Neural progenitor cell (in vitro differentiated cells): Measurements from ENCODE around the gene BRAT1. TPM values are rescaled to one million over a fixed set of nuclear protein-coding genes. Genes with fewer than 3 reads are reported as not detected.
"Not testable (repeated sequence)": the region's sequence is repeated elsewhere in the genome, so short reads cannot be mapped to it uniquely, and the experiment has no call there.

Experiments
- DNase-seq: peaks from one replicate; pipeline ENCODE4 v3.0.0-alpha.2; 2016; ENCODE audit warnings: low spot score
- H2AFZ ChIP-seq: fragments of 200-600 bp; sonication (generic); replicated peaks from 2 replicates; pipeline ENCODE4 v1.6.1; 2016; ENCODE audit warnings: antibody characterized with exemption
- H3F3A ChIP-seq: fragments of 200-600 bp; sonication (generic); 2 replicates; pipeline ENCODE4 v1.6.1; 2016; ENCODE audit warnings: antibody characterized with exemption, low read depth
- H3K27ac ChIP-seq: fragments of 200-600 bp; sonication (generic); 2 replicates; pipeline ENCODE4 v1.5.1; 2016; ENCODE audit warnings: mild to moderate bottlenecking
- H3K27me3 ChIP-seq: fragments of 200-600 bp; sonication (generic); 2 replicates; pipeline ENCODE4 v1.6.1; 2016; ENCODE audit warnings: mild to moderate bottlenecking, moderate library complexity
- H3K36me3 ChIP-seq: fragments of 200-600 bp; sonication (generic); 2 replicates; pipeline ENCODE4 v1.5.1; 2016
- H3K4me1 ChIP-seq: fragments of 200-600 bp; sonication (generic); 2 replicates; pipeline ENCODE4 v1.6.1; 2016; ENCODE audit warnings: mixed run types
- H3K4me2 ChIP-seq: fragments of 200-600 bp; sonication (generic); 2 replicates; pipeline ENCODE4 v1.6.1; 2016
- H3K4me3 ChIP-seq: fragments of 200-600 bp; sonication (generic); 2 replicates; pipeline ENCODE4 v1.5.1; 2016
- H3K79me2 ChIP-seq: fragments of 200-600 bp; sonication (generic); 2 replicates; pipeline ENCODE4 v1.6.1; 2016; ENCODE audit warnings: low read depth
- H3K9ac ChIP-seq: fragments of 200-600 bp; sonication (generic); 2 replicates; pipeline ENCODE4 v1.6.1; 2016
- H3K9me3 ChIP-seq: fragments of 200-600 bp; sonication (generic); 2 replicates; pipeline ENCODE4 v1.5.1; 2016; ENCODE audit warnings: low read depth
- H4K20me1 ChIP-seq: fragments of 200-600 bp; sonication (generic); 2 replicates; pipeline ENCODE4 v1.6.1; 2016; ENCODE audit warnings: low read depth
- H3K27ac Mint-ChIP-seq: 3 replicates; pipeline ENCODE4 v1.8.0; 2021; ENCODE audit warnings: mixed read lengths
- H3K27me3 Mint-ChIP-seq: 2 replicates; pipeline ENCODE4 v1.8.0; 2022; ENCODE audit warnings: low read depth, mild to moderate bottlenecking, inconsistent platforms, moderate library complexity, mixed read lengths; ENCODE audit not compliant: insufficient read depth
- H3K36me3 Mint-ChIP-seq: 3 replicates; pipeline ENCODE4 v1.8.0; 2021; ENCODE audit warnings: mixed read lengths
- H3K4me1 Mint-ChIP-seq: 3 replicates; pipeline ENCODE4 v1.8.0; 2021; ENCODE audit warnings: mixed read lengths
- H3K4me3 Mint-ChIP-seq: 3 replicates; pipeline ENCODE4 v1.8.0; 2021; ENCODE audit warnings: mild to moderate bottlenecking, moderate library complexity, mixed read lengths
- H3K9me3 Mint-ChIP-seq: 3 replicates; pipeline ENCODE4 v1.8.0; 2020; ENCODE audit warnings: mixed read lengths
- total RNA-seq: library from RNA; depleted of rRNA; stranded (reverse); fragments of >200 nt; gene quantifications from 2 replicates; pipeline ENCODE4 v1.2.3, GENCODE V29; 2015; ENCODE audit warnings: low replicate concordance

The BRAT1 gene
- total RNA-seq, 1 donor from 2014 or later = 9.3 TPM

GRCh38 chr7:2533566-2533965, 21.8 kb downstream of the BRAT1 start:
- not testable (repeated sequence) for H3K4me1 ChIP-seq

GRCh38 chr7:2532816-2533215, 22.5 kb downstream of the BRAT1 start:
- H3K36me3 Mint-ChIP-seq, H3K9me3 ChIP-seq, H3K4me3 Mint-ChIP-seq, DNase-seq, H3K4me2 ChIP-seq, H2AFZ ChIP-seq, H3K27ac ChIP-seq, H3K27me3 Mint-ChIP-seq, H3K4me1 ChIP-seq, H3K27ac Mint-ChIP-seq, H3K4me3 ChIP-seq, H3K79me2 ChIP-seq, H3K9ac ChIP-seq, H3K36me3 ChIP-seq, H3K27me3 ChIP-seq, H3K9me3 Mint-ChIP-seq: not testable (repeated sequence)
- H4K20me1 ChIP-seq = peaks cover 34% of the 10 kb centered on the region
- peaks cover 37% of the 10 kb centered on the region for H3F3A ChIP-seq
- peaks cover 25% of the 10 kb centered on the region for H3K4me1 Mint-ChIP-seq

More at GRCh38 chr7:2533566-2533965, 21.8 kb downstream of the BRAT1 start:
- Histone ChIP-seq H3F3A (peaks cover 31% of the 10 kb centered on the region), H4K20me1 (peaks cover 26% of the 10 kb centered on the region)
- not testable (repeated sequence) for H3K9me3 Mint-ChIP-seq, H3K27me3 ChIP-seq, H3K36me3 ChIP-seq, H2AFZ ChIP-seq, H3K4me3 ChIP-seq, H3K27ac Mint-ChIP-seq, H3K9ac ChIP-seq, DNase-seq, H3K4me2 ChIP-seq, H3K27me3 Mint-ChIP-seq, H3K9me3 ChIP-seq, H3K79me2 ChIP-seq, H3K27ac ChIP-seq, H3K36me3 Mint-ChIP-seq, H3K4me3 Mint-ChIP-seq
- peaks cover 18% of the 10 kb centered on the region for H3K4me1 Mint-ChIP-seq

GRCh38 chr7:2532199-2532772, 23.0 kb downstream of the BRAT1 start:
- H3K27me3 Mint-ChIP-seq, H3K27ac ChIP-seq, H3K9me3 ChIP-seq, H3K9me3 Mint-ChIP-seq, H3K27ac Mint-ChIP-seq, H3K79me2 ChIP-seq, H3K4me1 ChIP-seq, H3K27me3 ChIP-seq, H3K4me2 ChIP-seq, H3K36me3 ChIP-seq, H3K9ac ChIP-seq, H2AFZ ChIP-seq, H3K4me3 ChIP-seq, H3K4me3 Mint-ChIP-seq, H3K36me3 Mint-ChIP-seq: not testable (repeated sequence)
- Histone ChIP-seq H4K20me1 (peaks cover 39% of the 10 kb centered on the region), H3F3A (peaks cover 43% of the 10 kb centered on the region)
- peak; percentile 1 for DNase-seq
- peaks cover 30% of the 10 kb centered on the region for H3K4me1 Mint-ChIP-seq

- peaks cover 33% of the 10 kb centered on the region for H3K4me1 Mint-ChIP-seq
- not testable (repeated sequence) for H3K9ac ChIP-seq, H3K9me3 Mint-ChIP-seq, H3K9me3 ChIP-seq, H3K36me3 Mint-ChIP-seq, H3K4me3 Mint-ChIP-seq, H3K4me2 ChIP-seq, DNase-seq, H3K27ac ChIP-seq, H3K27ac Mint-ChIP-seq, H3K4me3 ChIP-seq, H3K27me3 ChIP-seq, H3K79me2 ChIP-seq, H3K4me1 ChIP-seq, H3K36me3 ChIP-seq, H3K27me3 Mint-ChIP-seq, H2AFZ ChIP-seq
- Histone ChIP-seq H3F3A (peaks cover 45% of the 10 kb centered on the region), H4K20me1 (peaks cover 44% of the 10 kb centered on the region)
Measured at GRCh38 chr7:2531796-2532110, 23.6 kb downstream of the BRAT1 start.

- not testable (repeated sequence) for H3K36me3 Mint-ChIP-seq, H3K4me3 Mint-ChIP-seq, H3K27me3 ChIP-seq, H3K9me3 Mint-ChIP-seq, H3K4me2 ChIP-seq, H3K4me3 ChIP-seq, H3K9me3 ChIP-seq, H3K4me1 ChIP-seq, H2AFZ ChIP-seq, H3K36me3 ChIP-seq, H3K27me3 Mint-ChIP-seq, H3K79me2 ChIP-seq, H3K9ac ChIP-seq
- Histone ChIP-seq H3K27ac (peak overlapping the region; percentile 92), H4K20me1 (peaks cover 50% of the 10 kb centered on the region), H3F3A (peaks cover 45% of the 10 kb centered on the region)
- Mint-ChIP-seq H3K27ac (peak overlapping the region; percentile 21), H3K4me1 (peaks cover 33% of the 10 kb centered on the region)
- peak; percentile 41 for DNase-seq
Measured at GRCh38 chr7:2530994-2531795, 24.1 kb downstream of the BRAT1 start.
